ENCODE results near the gene FBXL7. TPM values are rescaled to one million over a fixed set of nuclear protein-coding genes. Genes with fewer than 3 reads are reported as not detected.

The FBXL7 gene
- total RNA-seq, 1 donor from 2014 or later: 70.7 TPM

DNA sequence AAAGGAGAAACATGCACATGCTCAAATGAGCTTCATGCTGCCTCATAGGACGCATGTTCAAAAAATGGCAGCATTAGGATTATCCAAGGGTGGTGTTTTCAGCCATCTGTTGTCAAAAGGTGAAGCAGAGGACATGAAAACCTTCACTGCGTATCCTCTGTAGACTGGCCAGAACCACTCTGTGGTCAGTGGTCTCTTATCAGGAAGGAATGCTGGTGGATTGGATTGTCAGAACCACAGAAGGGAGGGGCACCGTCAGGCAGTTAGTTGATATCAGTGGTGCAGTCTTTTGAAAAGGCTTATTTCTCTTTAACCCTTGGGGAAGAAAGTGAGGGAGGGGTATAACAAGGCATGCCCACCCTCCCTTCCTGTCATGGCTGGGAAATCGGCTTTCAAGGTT lies 100.1 kb downstream of the FBXL7 start:
- peaks cover 5% of the 10 kb centered on the region for H3K9me3 Mint-ChIP-seq
- TF ChIP-seq, protein P1, sequence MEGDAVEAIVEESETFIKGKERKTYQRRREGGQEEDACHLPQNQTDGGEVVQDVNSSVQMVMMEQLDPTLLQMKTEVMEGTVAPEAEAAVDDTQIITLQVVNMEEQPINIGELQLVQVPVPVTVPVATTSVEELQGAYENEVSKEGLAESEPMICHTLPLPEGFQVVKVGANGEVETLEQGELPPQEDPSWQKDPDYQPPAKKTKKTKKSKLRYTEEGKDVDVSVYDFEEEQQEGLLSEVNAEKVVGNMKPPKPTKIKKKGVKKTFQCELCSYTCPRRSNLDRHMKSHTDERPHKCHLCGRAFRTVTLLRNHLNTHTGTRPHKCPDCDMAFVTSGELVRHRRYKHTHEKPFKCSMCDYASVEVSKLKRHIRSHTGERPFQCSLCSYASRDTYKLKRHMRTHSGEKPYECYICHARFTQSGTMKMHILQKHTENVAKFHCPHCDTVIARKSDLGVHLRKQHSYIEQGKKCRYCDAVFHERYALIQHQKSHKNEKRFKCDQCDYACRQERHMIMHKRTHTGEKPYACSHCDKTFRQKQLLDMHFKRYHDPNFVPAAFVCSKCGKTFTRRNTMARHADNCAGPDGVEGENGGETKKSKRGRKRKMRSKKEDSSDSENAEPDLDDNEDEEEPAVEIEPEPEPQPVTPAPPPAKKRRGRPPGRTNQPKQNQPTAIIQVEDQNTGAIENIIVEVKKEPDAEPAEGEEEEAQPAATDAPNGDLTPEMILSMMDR (IDR thresholded peaks at IDR 0.05; ENCODE audit: unreplicated experiment): no peak
- H3K27me3 Mint-ChIP-seq (ENCODE audit: low read depth): no peaks in the 10 kb centered on the region
- no peak for DNase-seq (ENCODE audit: low spot score in 2 of 2, unreplicated experiment in 2 of 2)
- peaks cover 23% of the 10 kb centered on the region for H3K36me3 Mint-ChIP-seq
- H3K4me1 Mint-ChIP-seq: peaks cover 60% of the 10 kb centered on the region
- H3K27ac Mint-ChIP-seq: peak overlapping the region; percentile 84
- no peak overlapping the region for H3K4me3 Mint-ChIP-seq

DNA sequence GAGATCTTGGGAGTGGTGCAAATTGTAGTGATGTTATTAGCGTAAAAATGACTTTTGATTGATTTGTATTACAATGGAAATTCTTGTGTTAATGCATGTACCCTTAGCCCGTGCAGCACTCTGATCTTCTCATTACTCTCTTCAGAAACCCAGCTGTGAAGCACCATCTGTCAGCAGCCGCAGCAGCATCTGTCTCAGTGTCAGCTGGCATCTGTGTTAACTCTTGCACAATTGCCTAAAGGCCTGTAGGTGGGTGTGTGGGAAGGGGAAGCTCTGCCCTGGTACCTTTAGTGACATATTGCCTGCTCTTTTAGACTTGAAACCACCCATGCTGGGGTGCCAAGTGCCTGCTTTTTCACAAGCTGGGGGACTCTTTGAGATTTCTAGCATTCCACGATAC lies 101.3 kb downstream of the FBXL7 start:
- Mint-ChIP-seq H3K9me3 (peaks cover 10% of the 10 kb centered on the region), H3K36me3 (peaks cover 31% of the 10 kb centered on the region), H3K27ac (peak overlapping the region; percentile 27), H3K27me3 (ENCODE audit: low read depth) (no peaks in the 10 kb centered on the region), H3K4me1 (peaks cover 52% of the 10 kb centered on the region), H3K4me3 (no peak overlapping the region)
- no peak for DNase-seq (ENCODE audit: low spot score in 2 of 2, unreplicated experiment in 2 of 2)
- TF ChIP-seq, protein P1 (IDR thresholded peaks at IDR 0.05; ENCODE audit: unreplicated experiment): no peak

- H3K27ac Mint-ChIP-seq: no peak overlapping the region
- no peak overlapping the region for H3K4me3 Mint-ChIP-seq
- peaks cover 10% of the 10 kb centered on the region for H3K9me3 Mint-ChIP-seq
- no peak for DNase-seq (ENCODE audit: low spot score in 2 of 2, unreplicated experiment in 2 of 2)
- H3K4me1 Mint-ChIP-seq: peaks cover 52% of the 10 kb centered on the region
- TF ChIP-seq, protein P1 (IDR thresholded peaks at IDR 0.05; ENCODE audit: unreplicated experiment): no peak
- no peaks in the 10 kb centered on the region for H3K27me3 Mint-ChIP-seq (ENCODE audit: low read depth)
- peaks cover 31% of the 10 kb centered on the region for H3K36me3 Mint-ChIP-seq
Measured at GRCh38 chr5:15601853-15602252, 101.9 kb downstream of the FBXL7 start.

- Mint-ChIP-seq H3K4me1 (peaks cover 34% of the 10 kb centered on the region), H3K36me3 (peaks cover 25% of the 10 kb centered on the region), H3K9me3 (peaks cover 9% of the 10 kb centered on the region), H3K27me3 (ENCODE audit: low read depth) (no peaks in the 10 kb centered on the region), H3K4me3 (no peak overlapping the region), H3K27ac (no peak overlapping the region)
- no peak for DNase-seq (ENCODE audit: low spot score in 2 of 2, unreplicated experiment in 2 of 2)
- TF ChIP-seq, protein P1 (IDR thresholded peaks at IDR 0.05; ENCODE audit: unreplicated experiment): no peak
Measured at GRCh38 chr5:15604986-15605385, 105.0 kb downstream of the FBXL7 start.

DNA sequence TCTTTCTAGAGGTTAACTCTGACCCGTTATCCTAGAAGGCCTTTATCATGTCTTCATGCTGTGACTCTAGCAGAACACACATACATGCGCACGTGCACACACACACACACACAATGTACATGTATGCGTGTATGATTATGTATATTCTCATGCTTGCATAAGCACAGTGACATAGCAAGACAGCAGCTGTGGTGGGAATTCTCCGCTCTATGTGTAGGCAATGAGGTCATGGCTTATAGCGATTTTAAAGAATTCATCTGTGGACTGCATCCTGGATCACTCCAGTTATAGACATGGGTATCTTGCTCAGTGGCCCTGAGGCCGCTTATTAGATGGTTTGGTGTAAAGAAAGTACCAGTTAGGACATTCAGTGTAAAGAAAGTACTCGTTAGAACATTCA lies 106.2 kb downstream of the FBXL7 start:
- no peak for DNase-seq (ENCODE audit: low spot score in 2 of 2, unreplicated experiment in 2 of 2)
- Mint-ChIP-seq H3K4me3 (no peak overlapping the region), H3K4me1 (peaks cover 32% of the 10 kb centered on the region), H3K27ac (peak overlapping the region; percentile 67), H3K27me3 (ENCODE audit: low read depth) (no peaks in the 10 kb centered on the region), H3K36me3 (peaks cover 29% of the 10 kb centered on the region), H3K9me3 (peaks cover 6% of the 10 kb centered on the region)
- TF ChIP-seq, protein P1 (IDR thresholded peaks at IDR 0.05; ENCODE audit: unreplicated experiment): no peak

- H3K27me3 Mint-ChIP-seq (ENCODE audit: low read depth): no peaks in the 10 kb centered on the region
- TF ChIP-seq, protein P1 (IDR thresholded peaks at IDR 0.05; ENCODE audit: unreplicated experiment): no peak
- peak overlapping the region; percentile 67 for H3K27ac Mint-ChIP-seq
- no peak for DNase-seq (ENCODE audit: low spot score in 2 of 2, unreplicated experiment in 2 of 2)
- H3K9me3 Mint-ChIP-seq: peaks cover 6% of the 10 kb centered on the region
- H3K4me1 Mint-ChIP-seq: peaks cover 26% of the 10 kb centered on the region
- peaks cover 22% of the 10 kb centered on the region for H3K36me3 Mint-ChIP-seq
- H3K4me3 Mint-ChIP-seq: no peak overlapping the region
Measured at GRCh38 chr5:15607076-15607475, 107.1 kb downstream of the FBXL7 start.

Data from mesothelial cell of epicardium (in vitro differentiated cells).